GM19438 (cell line): ENCODE measurements around the gene AOPEP.
"Not testable (repeated sequence)": the region's sequence is repeated elsewhere in the genome, so short reads cannot be mapped to it uniquely, and the experiment has no call there.

ENCODE experiments used
- ATAC-seq: cut with Tn5 transposase; IDR thresholded peaks from one replicate; pipeline ENCODE4 v1.9.1; 2021; ENCODE audit warnings: low read depth; ENCODE audit not compliant: unreplicated experiment

Gene AOPEP

GRCh38 chr9:94949370-94949769 is 222.9 kb downstream of the AOPEP start:
- no peak for ATAC-seq

- ATAC-seq = no peak
These were observed 223.6 kb downstream of the AOPEP start for GRCh38 chr9:94950040-94950578.

GRCh38 chr9:94950579-94951323 is 224.3 kb downstream of the AOPEP start:
- ATAC-seq = no peak

DNA sequence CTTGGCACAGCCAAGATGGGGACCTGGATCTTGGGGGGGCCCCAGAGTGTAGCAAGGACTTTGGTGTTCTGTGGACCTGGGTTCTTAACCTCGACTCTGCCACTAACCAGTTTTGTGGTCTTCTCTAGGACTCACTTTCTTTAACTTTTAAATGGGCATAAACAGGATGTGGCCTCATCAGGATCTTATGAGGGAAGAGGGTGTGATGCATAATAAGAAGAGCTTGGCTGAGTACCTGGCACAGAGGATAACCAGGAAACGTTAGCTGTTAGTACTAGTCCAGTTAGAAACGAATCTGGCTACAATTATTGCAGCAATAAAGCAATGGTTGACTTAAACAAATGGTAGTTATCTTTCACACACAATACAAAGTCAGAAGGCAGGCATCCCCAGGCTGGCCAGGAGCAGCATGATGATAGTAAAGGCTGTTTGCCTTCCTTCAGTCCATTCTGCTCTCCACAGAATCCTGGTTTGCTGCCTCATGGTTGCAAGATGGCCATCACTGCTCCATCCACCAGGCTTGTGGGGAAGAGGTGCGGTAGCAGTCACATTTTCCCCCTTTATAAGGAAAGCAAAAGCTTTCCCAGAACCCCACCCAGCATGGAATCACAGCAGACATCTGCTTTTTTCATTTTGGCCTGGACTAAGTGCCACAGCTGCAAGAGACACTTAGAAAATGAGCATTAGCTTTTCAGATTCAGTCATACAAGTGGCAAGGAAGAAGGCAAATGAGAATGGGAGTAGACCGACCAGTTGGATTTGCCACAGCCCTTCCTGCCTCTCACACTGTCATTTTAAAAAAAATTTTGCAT is 225.0 kb downstream of the AOPEP start:
- no peak for ATAC-seq

GRCh38 chr9:94952565-94953373 is 226.3 kb downstream of the AOPEP start:
- ATAC-seq = peak; percentile 73

- no peak for ATAC-seq
These were observed 230.2 kb downstream of the AOPEP start for GRCh38 chr9:94956731-94957130.

GRCh38 chr9:94960964-94961363 is 234.5 kb downstream of the AOPEP start:
- no peak for ATAC-seq

- ATAC-seq = no peak
These were observed 235.4 kb downstream of the AOPEP start for GRCh38 chr9:94961870-94962269.

DNA sequence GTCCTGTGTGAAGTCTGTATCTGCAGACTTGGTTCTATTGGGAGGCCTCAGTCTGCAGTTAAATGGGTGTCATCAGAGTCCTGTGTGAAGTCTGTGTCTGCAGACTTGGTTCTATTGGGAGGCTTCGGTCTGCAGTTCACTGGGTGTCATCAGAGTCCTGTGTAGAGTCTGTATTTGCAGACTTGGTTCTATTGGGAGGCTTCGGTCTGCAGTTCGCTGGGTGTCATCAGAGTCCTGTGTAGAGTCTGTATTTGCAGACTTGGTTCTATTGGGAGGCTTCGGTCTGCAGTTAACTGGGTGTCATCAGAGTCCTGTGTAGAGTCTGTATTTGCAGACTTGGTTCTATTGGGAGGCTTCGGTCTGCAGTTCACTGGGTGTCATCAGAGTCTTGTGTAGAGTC is 239.1 kb downstream of the AOPEP start:
- not testable (repeated sequence) for ATAC-seq

GRCh38 chr9:94966046-94966445 is 239.5 kb downstream of the AOPEP start:
- not testable (repeated sequence) for ATAC-seq

DNA sequence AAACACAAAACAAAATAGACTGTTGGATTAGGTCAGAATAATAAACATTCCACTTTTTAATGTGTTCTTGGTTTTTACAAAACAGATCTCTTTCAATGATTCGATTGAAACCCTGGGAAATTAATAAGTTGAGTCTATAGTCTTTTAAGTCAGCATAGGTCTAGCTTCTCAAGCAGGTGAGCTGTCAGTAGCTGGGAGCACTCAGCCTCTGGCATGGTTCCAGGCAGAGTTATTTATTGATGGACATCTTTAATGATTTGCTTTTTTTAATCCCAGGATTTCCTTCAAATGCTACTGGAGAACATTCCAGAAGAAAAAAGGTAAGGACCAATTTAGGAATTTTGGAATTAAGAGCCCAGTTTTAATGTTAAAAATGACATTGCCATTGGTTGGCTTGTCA is 241.0 kb downstream of the AOPEP start:
- no peak for ATAC-seq

- ATAC-seq = no peak
These were observed 245.1 kb downstream of the AOPEP start for GRCh38 chr9:94971378-94972131.

- ATAC-seq = no peak
These were observed 247.0 kb downstream of the AOPEP start for GRCh38 chr9:94973451-94973941.

DNA sequence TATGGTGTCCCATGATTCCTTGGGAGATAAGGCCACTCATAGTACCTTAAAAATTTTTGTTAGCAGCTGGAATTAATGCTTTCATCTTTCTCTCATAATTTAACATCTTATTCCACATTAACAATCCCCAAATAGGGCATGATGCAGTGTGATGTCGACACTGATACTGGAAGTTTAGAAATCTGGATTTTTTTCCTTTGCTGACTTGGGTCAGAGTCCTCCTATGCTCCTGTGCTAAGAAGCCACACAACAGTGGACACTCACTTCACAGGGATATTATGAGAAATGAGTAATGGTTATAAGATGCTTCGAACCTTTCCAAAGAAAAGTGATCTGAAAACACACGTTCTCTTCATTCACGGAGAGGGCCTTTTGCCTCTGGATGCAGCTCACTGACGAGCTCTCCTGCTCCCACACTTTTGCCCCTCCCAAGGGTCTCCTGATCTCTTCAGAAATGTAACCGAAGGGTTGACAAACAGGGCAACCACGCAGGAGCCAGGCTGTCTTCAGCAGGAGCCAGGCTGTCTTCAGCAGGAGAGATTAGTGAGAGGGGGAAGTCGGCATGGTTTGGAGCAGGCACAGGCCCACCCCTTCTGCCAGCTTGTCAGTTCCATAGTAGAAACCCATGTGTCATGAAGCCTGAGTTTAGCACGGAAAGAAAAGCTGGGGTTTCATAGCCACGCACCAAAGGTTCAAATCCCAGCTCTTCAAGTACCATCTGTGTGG is 247.8 kb downstream of the AOPEP start:
- no peak for ATAC-seq

DNA sequence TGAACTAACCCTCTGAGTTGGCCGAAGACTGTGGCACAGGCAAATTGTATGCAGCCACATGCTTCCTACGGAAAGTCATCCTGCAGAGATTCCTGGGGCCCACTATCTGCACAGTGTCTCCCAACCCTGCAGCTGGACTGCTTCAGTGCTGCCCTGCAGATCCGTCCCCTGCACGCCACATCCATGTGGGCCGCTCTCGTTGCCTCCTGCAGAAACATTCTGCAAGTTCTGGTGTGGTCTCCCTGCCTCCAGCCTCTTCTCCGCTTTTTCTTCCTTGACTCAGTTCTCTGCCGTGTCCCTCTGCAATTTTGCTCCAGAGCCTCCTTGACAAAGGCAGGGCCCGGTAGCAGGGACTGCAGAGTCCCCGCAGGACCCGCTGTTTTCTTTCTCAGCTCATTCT is 249.0 kb downstream of the AOPEP start:
- ATAC-seq = no peak

DNA sequence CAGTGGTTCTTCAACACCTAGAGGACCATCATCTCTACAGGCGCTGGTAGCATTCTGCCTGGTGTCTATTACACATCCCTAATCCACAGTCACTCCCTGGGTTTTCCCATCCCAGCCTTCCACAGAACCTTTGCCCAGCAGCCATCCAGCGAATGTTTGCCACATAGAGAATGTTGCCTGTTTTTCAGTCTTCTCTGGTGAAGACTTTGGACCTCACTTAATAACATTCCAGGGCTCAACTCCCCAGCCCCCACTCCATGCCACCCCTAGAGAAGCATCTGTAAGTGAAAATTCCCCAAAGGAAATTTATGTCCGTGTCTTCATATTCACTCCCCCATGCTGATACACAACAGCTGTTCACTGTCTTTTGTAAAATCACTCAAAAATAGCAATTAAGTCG is 249.6 kb downstream of the AOPEP start:
- no peak for ATAC-seq

DNA sequence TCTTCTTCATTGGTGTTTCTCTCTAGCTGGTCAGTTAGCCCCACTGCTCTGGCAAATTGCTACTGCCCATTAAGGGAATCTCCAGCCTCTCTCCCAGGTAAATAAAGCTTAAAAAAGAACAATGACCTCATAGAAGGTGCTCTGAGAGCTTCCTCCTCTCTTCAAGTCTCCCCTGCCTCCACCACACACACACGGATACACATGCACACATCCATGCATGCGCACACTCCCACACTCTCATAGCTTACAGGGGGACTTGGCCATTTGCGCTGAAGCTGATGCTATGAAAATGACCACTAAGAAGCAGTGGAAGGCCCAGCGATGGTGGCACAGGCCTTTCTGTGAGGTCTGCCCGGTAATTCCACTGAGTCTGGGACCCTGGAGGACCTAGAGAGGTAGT is 250.9 kb downstream of the AOPEP start:
- ATAC-seq = no peak

DNA sequence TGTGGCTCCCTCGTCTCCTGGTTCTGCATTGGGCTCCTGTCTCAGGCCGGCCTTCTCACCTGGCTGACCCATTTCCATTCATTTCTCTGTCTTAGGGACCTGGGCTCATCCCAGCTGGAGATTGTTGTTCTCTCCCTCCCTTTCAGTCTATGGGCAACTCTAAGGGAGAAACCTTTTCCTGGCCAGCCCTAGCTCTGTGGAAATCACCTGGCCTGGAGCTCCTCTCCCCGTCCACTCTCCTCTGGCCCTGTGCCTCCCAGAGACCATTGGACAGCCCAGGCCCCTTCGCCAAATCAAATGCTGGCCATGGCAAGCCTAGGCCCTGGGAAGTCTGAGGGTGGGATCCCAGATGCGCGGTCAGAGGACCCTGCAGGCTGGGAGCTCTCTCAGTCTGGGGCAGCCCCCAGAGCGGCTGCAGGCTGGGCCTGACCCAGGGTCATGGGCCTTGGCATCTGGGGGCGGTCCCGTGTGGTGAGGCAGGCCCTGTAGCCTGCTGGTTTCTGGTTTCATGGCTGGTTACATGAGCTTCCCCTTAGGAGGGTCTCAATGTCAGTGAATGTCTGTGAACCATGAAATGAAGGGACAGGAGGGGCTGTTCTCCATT is 253.5 kb downstream of the AOPEP start:
- no peak for ATAC-seq
